Endothelial cell of umbilical vein (primary cell): Measurements from ENCODE around the gene CCDC69.

ENCODE experiments used
- MYC ChIP-seq: IDR thresholded peaks from one replicate; pipeline ENCODE4 v1.6.1; 2011; ENCODE audit warnings: mild to moderate bottlenecking, low read depth, low read length
- POLR2A ChIP-seq: IDR thresholded peaks from 2 replicates; pipeline ENCODE4 v1.6.1; 2012; ENCODE audit warnings: low read depth, mild to moderate bottlenecking, control low read depth, low read length

DNA sequence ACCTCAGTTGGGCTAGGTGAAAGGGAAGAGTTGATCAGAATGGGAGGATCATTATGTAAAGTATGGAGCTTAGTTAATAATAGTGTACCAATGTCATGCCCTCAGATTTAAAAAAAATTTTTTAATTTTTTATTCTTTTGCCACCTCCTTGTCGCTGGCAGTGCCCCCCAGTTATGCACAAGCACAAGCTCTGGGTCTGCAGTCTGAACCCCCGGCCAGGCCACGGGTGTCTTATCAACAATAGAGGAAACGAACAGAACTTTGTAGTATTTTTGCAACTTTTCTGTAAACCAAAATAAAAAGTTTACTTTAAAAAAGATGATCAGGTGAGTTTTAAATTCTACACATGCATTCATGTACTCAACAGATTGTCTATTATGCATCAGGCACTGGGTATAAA is 27.7 kb upstream of the CCDC69 start:
- TF ChIP-seq POLR2A (no peak), MYC (no peak)
